ENCODE measurements around the gene PDGFC.

GRCh38 chr4:156837625-156838345 is 133.8 kb downstream of the PDGFC start:
- TF ChIP-seq CTCF (IDR thresholded peaks at IDR 0.05) (no peak), POLR2A (IDR thresholded peaks at IDR 0.05) (no peak)
